Mesendoderm (in vitro differentiated cells): ENCODE results near the gene VPS35.
A peak's percentile ranks its signal among the peaks of the same experiment; 100 is the strongest.

Source experiments
- DNase-seq: peaks from one replicate; pipeline ENCODE4 v3.0.0; 2013
- H2AK5ac ChIP-seq: 2 replicates; pipeline ENCODE4 v1.6.1; 2013; ENCODE audit warnings: low read length, inconsistent platforms
- H2BK120ac ChIP-seq: 2 replicates; pipeline ENCODE4 v1.6.1; 2013; ENCODE audit warnings: low read depth, mild to moderate bottlenecking, low read length, moderate library complexity, mixed read lengths
- H2BK15ac ChIP-seq: replicated peaks from 2 replicates; pipeline ENCODE4 v1.6.1; 2013; ENCODE audit warnings: low read depth, mild to moderate bottlenecking, moderate library complexity
- H2BK5ac ChIP-seq: 2 replicates; pipeline ENCODE4 v1.6.1; 2013; ENCODE audit warnings: low read length, inconsistent platforms
- H3K18ac ChIP-seq: 2 replicates; pipeline ENCODE4 v1.6.1; 2013; ENCODE audit warnings: mild to moderate bottlenecking, low read length, mixed read lengths
- H3K23ac ChIP-seq: one replicate; pipeline ENCODE4 v1.6.1; 2013; ENCODE audit warnings: low read length
- H3K27ac ChIP-seq: 2 replicates; pipeline ENCODE4 v1.5.1; 2013; ENCODE audit warnings: low read depth, mild to moderate bottlenecking, inconsistent platforms, low read length, moderate library complexity
- H3K27me3 ChIP-seq: 2 replicates; pipeline ENCODE4 v1.6.1; 2013; ENCODE audit warnings: low read length, control low read depth, mild to moderate bottlenecking, inconsistent platforms; ENCODE audit not compliant: insufficient read depth, poor library complexity
- H3K36me3 ChIP-seq: 2 replicates; pipeline ENCODE4 v1.6.1; 2013; ENCODE audit warnings: low read length, inconsistent platforms; ENCODE audit not compliant: control insufficient read depth, insufficient read depth
- H3K4ac ChIP-seq: one replicate; pipeline ENCODE4 v1.6.1; 2013; ENCODE audit warnings: low read depth, mild to moderate bottlenecking, low read length, moderate library complexity
- H3K4me1 ChIP-seq: 2 replicates; pipeline ENCODE4 v1.6.1; 2013; ENCODE audit warnings: low read depth, low read length, inconsistent platforms; ENCODE audit not compliant: control insufficient read depth
- H3K4me2 ChIP-seq: 2 replicates; pipeline ENCODE4 v1.6.1; 2013; ENCODE audit warnings: low read length
- H3K4me3 ChIP-seq: 2 replicates; pipeline ENCODE4 v1.5.1; 2013; ENCODE audit warnings: mild to moderate bottlenecking, low read length
- H3K56ac ChIP-seq: one replicate; pipeline ENCODE4 v1.6.1; 2013; ENCODE audit warnings: low read length
- H3K79me1 ChIP-seq: 2 replicates; pipeline ENCODE4 v1.6.1; 2013; ENCODE audit warnings: low read length, inconsistent platforms
- H3K79me2 ChIP-seq: 2 replicates; pipeline ENCODE4 v1.6.1; 2013; ENCODE audit warnings: mild to moderate bottlenecking, low read length; ENCODE audit not compliant: control insufficient read depth, insufficient read depth
- H3K9ac ChIP-seq: 2 replicates; pipeline ENCODE4 v1.6.1; 2013; ENCODE audit warnings: low read length, inconsistent platforms
- H4K5ac ChIP-seq: one replicate; pipeline ENCODE4 v1.6.1; 2013; ENCODE audit warnings: low read length
- H4K8ac ChIP-seq: one replicate; pipeline ENCODE4 v1.6.1; 2013; ENCODE audit warnings: low read depth, mild to moderate bottlenecking, control low read depth, low read length, moderate library complexity
- WGBS: extraction: QIAGEN DNeasy Blood & Tissue Kit; methylation state at CpG from one replicate; pipeline ENCODE4 v1.1.7; 2013; ENCODE audit warnings: low lambda C conversion rate, missing lambda C conversion rate; ENCODE audit not compliant: insufficient coverage; ENCODE audit errors: extremely low coverage; 5-methylcytosine and 5-hydroxymethylcytosine counted together

Gene VPS35

GRCh38 chr16:46650254-46650623 is 38.7 kb downstream of the VPS35 start:
- H3K4me1 ChIP-seq, result no peaks in the 10 kb centered on the region
- no peak overlapping the region for H3K27ac ChIP-seq
- no peak overlapping the region for H2BK15ac ChIP-seq
- H2BK5ac ChIP-seq, result no peak overlapping the region
- WGBS, result no CpG with 5 or more reads among the region's 5 CpGs
- no peak overlapping the region for H3K23ac ChIP-seq
- no peaks in the 10 kb centered on the region for H3K36me3 ChIP-seq
- peak; percentile 25 for DNase-seq
- H3K9ac ChIP-seq, result no peak overlapping the region
- no peak overlapping the region for H3K56ac ChIP-seq
- H3K79me2 ChIP-seq, result no peaks in the 10 kb centered on the region
- no peaks in the 10 kb centered on the region for H3K79me1 ChIP-seq
- no peak overlapping the region for H4K5ac ChIP-seq
- no peak overlapping the region for H4K8ac ChIP-seq
- H3K4me2 ChIP-seq, result no peak overlapping the region
- no peak overlapping the region for H3K4me3 ChIP-seq
- no peak overlapping the region for H2BK120ac ChIP-seq
- H3K4ac ChIP-seq, result no peak overlapping the region
- H3K18ac ChIP-seq, result no peak overlapping the region
- H2AK5ac ChIP-seq, result no peak overlapping the region
- no peaks in the 10 kb centered on the region for H3K27me3 ChIP-seq

DNA sequence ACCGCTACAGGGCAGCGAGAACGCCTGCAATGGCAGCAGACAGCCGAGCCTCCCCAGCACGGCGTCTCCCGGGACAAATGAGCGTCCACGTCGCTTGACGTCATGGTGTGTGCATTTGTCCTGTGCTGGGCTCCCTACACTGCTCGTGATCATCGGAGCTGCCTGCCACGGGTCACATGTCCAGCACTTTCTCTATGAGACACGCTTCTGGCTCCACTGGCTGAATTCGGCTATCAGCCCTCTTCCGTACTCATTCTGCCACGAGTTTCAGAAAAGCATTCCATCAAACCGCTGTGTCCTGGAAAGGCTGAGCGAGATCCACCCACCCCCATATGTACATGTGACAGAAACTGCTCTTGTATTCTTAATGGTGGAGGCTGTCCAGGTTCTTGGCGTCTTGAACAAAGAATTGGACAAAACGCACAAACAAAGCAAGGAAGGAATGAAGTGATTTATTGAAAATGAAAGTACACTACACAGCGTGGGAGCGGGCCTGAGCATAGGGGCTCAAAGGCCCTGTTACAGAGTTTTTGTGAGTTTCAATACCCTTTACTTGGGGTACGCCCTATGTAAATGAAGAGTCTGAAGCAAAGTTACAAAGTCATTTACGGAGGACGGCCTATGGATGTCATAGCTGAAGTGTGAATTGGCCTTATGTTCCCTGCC is 39.3 kb downstream of the VPS35 start:
- Histone ChIP-seq H3K9ac (no peak overlapping the region), H4K8ac (no peak overlapping the region)
- no peak for DNase-seq

DNA sequence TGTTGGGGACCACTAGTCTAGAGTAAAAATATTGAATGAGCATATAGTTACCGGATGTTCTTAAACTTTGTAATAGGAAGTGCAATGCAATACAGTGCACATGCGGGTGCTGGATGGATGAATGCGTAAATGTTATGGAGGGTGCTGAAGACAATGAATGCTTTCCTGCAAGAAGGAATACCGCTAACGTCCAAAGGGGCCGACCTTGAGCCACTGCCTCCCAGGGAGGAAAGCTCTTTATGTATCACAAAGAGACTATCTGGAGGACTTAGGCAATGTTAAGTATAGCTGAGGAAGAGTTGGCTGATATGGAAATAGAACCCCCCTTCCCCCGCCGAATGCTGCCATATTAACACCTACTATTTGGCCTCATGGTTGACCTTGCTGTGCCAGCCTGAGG is 40.3 kb downstream of the VPS35 start:
- Histone ChIP-seq H4K8ac (no peak overlapping the region), H3K27me3 (no peaks in the 10 kb centered on the region), H3K79me2 (no peaks in the 10 kb centered on the region), H2BK15ac (no peak overlapping the region), H2BK5ac (no peak overlapping the region), H3K4me2 (no peak overlapping the region), H3K56ac (no peak overlapping the region), H4K5ac (no peak overlapping the region), H3K18ac (no peak overlapping the region), H3K79me1 (no peaks in the 10 kb centered on the region), H3K4me3 (no peak overlapping the region), H3K4ac (no peak overlapping the region), H3K4me1 (no peaks in the 10 kb centered on the region), H3K23ac (no peak overlapping the region), H2AK5ac (no peak overlapping the region), H3K27ac (no peak overlapping the region), H3K36me3 (no peaks in the 10 kb centered on the region), H3K9ac (no peak overlapping the region), H2BK120ac (no peak overlapping the region)
- WGBS, result no CpG with 5 or more reads among the region's 8 CpGs
- DNase-seq, result peak; percentile 41

More for the DNA sequence above, 39.3 kb downstream of the VPS35 start:
- no CpG with 5 or more reads among the region's 27 CpGs for WGBS
- H2AK5ac ChIP-seq, result no peak overlapping the region
- H2BK120ac ChIP-seq, result no peak overlapping the region
- H3K36me3 ChIP-seq, result no peaks in the 10 kb centered on the region
- H3K27me3 ChIP-seq, result no peaks in the 10 kb centered on the region
- H3K4me1 ChIP-seq, result no peaks in the 10 kb centered on the region
- H3K4me2 ChIP-seq, result no peak overlapping the region
- no peak overlapping the region for H4K5ac ChIP-seq
- H3K79me1 ChIP-seq, result no peaks in the 10 kb centered on the region
- H3K18ac ChIP-seq, result no peak overlapping the region
- H2BK5ac ChIP-seq, result no peak overlapping the region
- no peak overlapping the region for H3K56ac ChIP-seq
- no peak overlapping the region for H3K4ac ChIP-seq
- H3K23ac ChIP-seq, result no peak overlapping the region
- no peak overlapping the region for H2BK15ac ChIP-seq
- H3K79me2 ChIP-seq, result no peaks in the 10 kb centered on the region
- no peak overlapping the region for H3K27ac ChIP-seq
- no peak overlapping the region for H3K4me3 ChIP-seq

DNA sequence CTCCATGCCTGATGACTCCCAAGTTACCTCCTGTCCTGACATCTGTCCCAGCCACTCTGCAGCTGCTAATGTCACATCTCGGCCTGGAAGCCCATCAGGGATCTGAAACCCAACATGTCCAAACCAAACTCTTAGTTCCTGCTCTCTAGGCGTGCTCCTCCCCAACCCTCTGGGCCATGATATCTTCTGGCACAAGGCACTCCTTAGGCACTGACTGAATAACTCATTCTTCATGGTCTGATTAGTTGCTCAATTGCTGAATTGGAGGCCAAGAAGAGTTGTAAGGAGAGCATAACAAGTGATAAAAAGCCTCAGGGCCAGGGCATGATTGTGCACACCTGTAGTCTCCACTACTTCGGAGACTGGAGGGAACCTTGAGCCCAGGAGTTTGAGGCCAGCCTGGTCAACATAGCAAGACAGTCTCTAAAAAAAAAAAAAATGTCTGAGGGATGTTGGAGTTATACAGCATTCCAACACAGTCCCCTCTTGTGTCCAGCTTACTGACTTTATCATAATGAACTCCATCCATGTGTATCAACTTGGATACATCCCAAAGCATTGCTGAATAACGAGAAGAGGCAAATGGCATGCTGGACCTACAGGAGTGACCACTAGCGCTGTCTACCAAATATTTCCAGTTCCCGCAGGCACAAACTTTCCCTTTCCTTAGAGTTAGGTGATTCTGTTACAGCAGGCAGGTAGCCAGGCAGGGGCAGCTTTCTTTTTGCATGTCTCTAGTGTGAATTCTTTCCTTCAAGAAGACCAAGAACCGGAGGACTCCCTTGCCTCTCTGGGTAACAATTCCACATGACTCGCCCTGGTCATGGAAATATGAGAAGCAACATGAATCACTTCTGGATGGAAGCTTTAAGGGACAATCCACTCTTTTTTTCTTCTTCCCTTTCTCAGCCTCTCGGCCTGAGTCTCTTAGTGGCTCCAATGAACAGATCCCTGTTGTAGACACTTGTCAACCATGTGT is 49.7 kb downstream of the VPS35 start:
- H3K4me2 ChIP-seq, result no peak overlapping the region
- WGBS, result no CpG with 5 or more reads among the region's 9 CpGs
- H3K23ac ChIP-seq, result no peak overlapping the region
- H2BK15ac ChIP-seq, result no peak overlapping the region
- no peak overlapping the region for H2BK5ac ChIP-seq
- H3K36me3 ChIP-seq, result no peaks in the 10 kb centered on the region
- H3K4ac ChIP-seq, result no peak overlapping the region
- H3K27me3 ChIP-seq, result no peaks in the 10 kb centered on the region
- no peak overlapping the region for H4K8ac ChIP-seq
- no peak overlapping the region for H3K9ac ChIP-seq
- DNase-seq, result no peak
- H3K18ac ChIP-seq, result no peak overlapping the region
- no peak overlapping the region for H2BK120ac ChIP-seq
- no peaks in the 10 kb centered on the region for H3K4me1 ChIP-seq
- no peak overlapping the region for H4K5ac ChIP-seq
- H3K4me3 ChIP-seq, result no peak overlapping the region
- no peak overlapping the region for H3K27ac ChIP-seq
- no peaks in the 10 kb centered on the region for H3K79me1 ChIP-seq
- no peak overlapping the region for H2AK5ac ChIP-seq
- no peaks in the 10 kb centered on the region for H3K79me2 ChIP-seq
- no peak overlapping the region for H3K56ac ChIP-seq

GRCh38 chr16:46632778-46633733 is 55.9 kb downstream of the VPS35 start:
- H3K27ac ChIP-seq, result no peak overlapping the region
- no peak overlapping the region for H2AK5ac ChIP-seq
- no peak overlapping the region for H4K5ac ChIP-seq
- peak overlapping the region; percentile 53 for H3K56ac ChIP-seq
- H3K4me1 ChIP-seq, result no peaks in the 10 kb centered on the region
- no peak overlapping the region for H4K8ac ChIP-seq
- H3K9ac ChIP-seq, result no peak overlapping the region
- H2BK15ac ChIP-seq, result no peak overlapping the region
- DNase-seq, result peak; percentile 84
- H2BK120ac ChIP-seq, result no peak overlapping the region
- no peaks in the 10 kb centered on the region for H3K79me2 ChIP-seq
- H3K4me3 ChIP-seq, result no peak overlapping the region
- no peak overlapping the region for H3K18ac ChIP-seq
- H3K23ac ChIP-seq, result no peak overlapping the region
- WGBS, result no CpG with 5 or more reads among the region's 32 CpGs
- H3K4ac ChIP-seq, result no peak overlapping the region
- H3K4me2 ChIP-seq, result peak overlapping the region; percentile 26
- H3K27me3 ChIP-seq, result no peaks in the 10 kb centered on the region
- no peaks in the 10 kb centered on the region for H3K36me3 ChIP-seq
- H2BK5ac ChIP-seq, result no peak overlapping the region
- no peaks in the 10 kb centered on the region for H3K79me1 ChIP-seq
